IMR-90 (cell line): Measurements from ENCODE around the gene WDR48. TPM values are rescaled to one million over a fixed set of nuclear protein-coding genes. Genes with fewer than 3 reads are reported as not detected.

ENCODE experiments used
- ATAC-seq: fragments of 200-7000 bp; cut with Tn5 transposase; 2 replicates; pipeline ENCODE4 v1.9.1; 2020; ENCODE audit warnings: low read depth, mild to moderate bottlenecking, moderate library complexity
- BruUV-seq: library from RNA; stranded (reverse); fragments of 400-500 nt; replicated peaks from 2 replicates; lab custom pipeline; 2021; lab: Mats Ljungman, UMichigan
- CTCF ChIA-PET: fragments of 300-600 bp; formaldehyde crosslinking; extraction: SDS; loops from one replicate; lab custom pipeline; 2021; ENCODE audit warnings: antibody characterized with exemption; lab: Yijun Ruan, JAX
- POLR2A ChIA-PET: fragments of 300-600 bp; sonication (Branson Sonifier 250); formaldehyde crosslinking; loops from one replicate; lab custom pipeline; 2022; ENCODE audit warnings: antibody characterized with exemption; ENCODE audit not compliant: unreplicated experiment; lab: Charles Lee
- DNase-seq: peaks from one replicate; pipeline ENCODE4 v3.0.0; 2013
- H2AFZ ChIP-seq: replicated peaks from 2 replicates; pipeline ENCODE3; 2013; ENCODE audit warnings: low read length, mild to moderate bottlenecking; ENCODE audit not compliant: poor library complexity
- H2AK5ac ChIP-seq: 2 replicates; pipeline ENCODE4 v1.6.1; 2013; ENCODE audit warnings: low read depth, low read length, inconsistent platforms
- H2AK9ac ChIP-seq: replicated peaks from 2 replicates; pipeline ENCODE3; 2013; ENCODE audit warnings: mild to moderate bottlenecking, low read depth, low read length, moderate library complexity; ENCODE audit not compliant: poor library complexity
- H2BK120ac ChIP-seq: 2 replicates; pipeline ENCODE4 v1.6.1; 2013; ENCODE audit warnings: low read depth, low read length, inconsistent platforms
- H2BK15ac ChIP-seq: 3 replicates; pipeline ENCODE4 v1.6.1; 2013; ENCODE audit warnings: low read depth, low read length, inconsistent platforms
- H2BK20ac ChIP-seq: 2 replicates; pipeline ENCODE4 v1.6.1; 2013; ENCODE audit warnings: low read depth, mild to moderate bottlenecking, inconsistent platforms, low read length, moderate library complexity
- H2BK5ac ChIP-seq: 2 replicates; pipeline ENCODE4 v1.6.1; 2013; ENCODE audit warnings: mild to moderate bottlenecking, low read depth, low read length, inconsistent platforms; ENCODE audit not compliant: poor library complexity, severe bottlenecking
- H3K14ac ChIP-seq: replicated peaks from 2 replicates; pipeline ENCODE4 v1.6.1; 2013; ENCODE audit warnings: low read depth, low read length, inconsistent platforms
- H3K18ac ChIP-seq: 2 replicates; pipeline ENCODE4 v1.6.1; 2013; ENCODE audit warnings: low read depth, low read length, control low read depth
- H3K23ac ChIP-seq: 2 replicates; pipeline ENCODE4 v1.6.1; 2013; ENCODE audit warnings: low read depth, low read length, inconsistent platforms
- H3K27ac ChIP-seq: 2 replicates; pipeline ENCODE4 v1.5.1; 2013; ENCODE audit warnings: mild to moderate bottlenecking, control low read depth, low read length; ENCODE audit not compliant: insufficient read depth
- H3K27me3 ChIP-seq: 2 replicates; pipeline ENCODE4 v1.6.1; 2013; ENCODE audit warnings: low read length; ENCODE audit not compliant: control insufficient read depth, insufficient read depth
- H3K36me3 ChIP-seq: 2 replicates; pipeline ENCODE4 v1.6.1; 2013; ENCODE audit warnings: low read length, mixed read lengths; ENCODE audit not compliant: control insufficient read depth, insufficient read depth
- H3K4ac ChIP-seq: 2 replicates; pipeline ENCODE4 v1.6.1; 2013; ENCODE audit warnings: low read depth, low read length, inconsistent platforms
- H3K4me1 ChIP-seq: 2 replicates; pipeline ENCODE4 v1.6.1; 2013; ENCODE audit warnings: low read length, mixed read lengths; ENCODE audit not compliant: control insufficient read depth, insufficient read depth
- H3K4me2 ChIP-seq: 2 replicates; pipeline ENCODE4 v1.6.1; 2013; ENCODE audit warnings: low read depth, mild to moderate bottlenecking, control low read depth, low read length, moderate library complexity
- H3K4me3 ChIP-seq: 2 replicates; pipeline ENCODE4 v1.5.1; 2013; ENCODE audit warnings: low read depth, mild to moderate bottlenecking, control low read depth, low read length, moderate library complexity; ENCODE audit not compliant: insufficient read depth
- H3K56ac ChIP-seq: 2 replicates; pipeline ENCODE4 v1.6.1; 2013; ENCODE audit warnings: low read length, inconsistent platforms; ENCODE audit not compliant: insufficient read depth; ENCODE audit errors: extremely low read depth
- H3K79me1 ChIP-seq, 2 experiments: 2 replicates each; pipeline ENCODE4 v1.6.1; 2013; ENCODE audit warnings: low read length in 2 of 2, inconsistent platforms in 1 of 2, low read depth in 1 of 2
- H3K9ac ChIP-seq: 2 replicates; pipeline ENCODE4 v1.6.1; 2013; ENCODE audit warnings: low read depth, low read length, control low read depth
- H3K9me1 ChIP-seq: 2 replicates; pipeline ENCODE4 v1.6.1; 2013; ENCODE audit warnings: low read length, inconsistent platforms; ENCODE audit not compliant: insufficient read depth
- H3K9me3 ChIP-seq: 2 replicates; pipeline ENCODE4 v1.6.1; 2013; ENCODE audit warnings: low read length; ENCODE audit not compliant: control insufficient read depth, insufficient read depth
- H4K20me1 ChIP-seq: 2 replicates; pipeline ENCODE4 v1.6.1; 2013; ENCODE audit warnings: low read length, inconsistent platforms; ENCODE audit not compliant: insufficient read depth
- H4K5ac ChIP-seq: 2 replicates; pipeline ENCODE4 v1.6.1; 2013; ENCODE audit warnings: mild to moderate bottlenecking, low read depth, low read length, control low read depth
- H4K8ac ChIP-seq, 2 experiments: 2 replicates each; pipeline ENCODE4 v1.6.1; 2013; ENCODE audit warnings: low read depth in 2 of 2, low read length in 2 of 2, control low read depth in 1 of 2, inconsistent platforms in 1 of 2
- H4K91ac ChIP-seq: 2 replicates; pipeline ENCODE4 v1.6.1; 2013; ENCODE audit warnings: low read depth, low read length, inconsistent platforms; ENCODE audit not compliant: insufficient read depth
- BHLHE40 ChIP-seq: fragments of 150-350 bp; IDR thresholded peaks from 2 replicates; pipeline ENCODE4 v1.6.1; 2016; ENCODE audit warnings: mild to moderate bottlenecking, low read depth, low read length
- CEBPB ChIP-seq: IDR thresholded peaks from 2 replicates; pipeline ENCODE4 v1.6.1; 2012; ENCODE audit warnings: low read depth, low read length, improper control_type of control experiment
- CHD1 ChIP-seq: IDR thresholded peaks from 2 replicates; pipeline ENCODE4 v1.6.1; 2012; ENCODE audit warnings: low read depth, low read length, improper control_type of control experiment
- FOS ChIP-seq: fragments of 150-350 bp; IDR thresholded peaks from 2 replicates; pipeline ENCODE4 v1.6.1; 2016; ENCODE audit warnings: low read depth, low read length
- MAFK ChIP-seq: IDR thresholded peaks from 2 replicates; pipeline ENCODE4 v1.6.1; 2012; ENCODE audit warnings: low read depth, low read length, improper control_type of control experiment
- MAZ ChIP-seq: IDR thresholded peaks from 2 replicates; pipeline ENCODE4 v1.6.1; 2012; ENCODE audit warnings: low read depth, mild to moderate bottlenecking, low read length, improper control_type of control experiment, moderate library complexity, borderline replicate concordance
- MXI1 ChIP-seq: IDR thresholded peaks from 2 replicates; pipeline ENCODE4 v1.6.1; 2012; ENCODE audit warnings: low read depth, mild to moderate bottlenecking, low read length, moderate library complexity, borderline replicate concordance
- NFE2L2 ChIP-seq: fragments of 150-350 bp; IDR thresholded peaks from 2 replicates; pipeline ENCODE4 v1.6.1; 2016; ENCODE audit warnings: low read depth, mild to moderate bottlenecking, low read length
- POLR2A ChIP-seq: IDR thresholded peaks from 2 replicates; pipeline ENCODE4 v1.6.1; 2012; ENCODE audit warnings: mild to moderate bottlenecking, low read depth, low read length
- RAD21 ChIP-seq: IDR thresholded peaks from 2 replicates; pipeline ENCODE4 v1.6.1; 2012; ENCODE audit warnings: low read length, improper control_type of control experiment
- RCOR1 ChIP-seq: IDR thresholded peaks from 2 replicates; pipeline ENCODE4 v1.6.1; 2012; ENCODE audit warnings: mild to moderate bottlenecking, low read length, improper control_type of control experiment; ENCODE audit not compliant: insufficient replicate concordance
- RFX5 ChIP-seq: IDR thresholded peaks from 2 replicates; pipeline ENCODE4 v1.8.0; 2012; ENCODE audit warnings: low read depth, mild to moderate bottlenecking, low read length, moderate library complexity
- SMC3 ChIP-seq: fragments of 150-350 bp; IDR thresholded peaks from 2 replicates; pipeline ENCODE4 v1.6.1; 2016; ENCODE audit warnings: low read depth, mild to moderate bottlenecking, antibody characterized with exemption, low read length, moderate library complexity
- WGBS, 2 experiments: methylation state at CpG; one replicate each; pipeline versions ENCODE4 v1.1.5 to v1.1.7; 2013; ENCODE audit warnings: missing lambda C conversion rate in 2 of 2; ENCODE audit not compliant: insufficient read length in 1 of 2; ENCODE audit errors: extremely low coverage in 2 of 2; 5-methylcytosine and 5-hydroxymethylcytosine counted together
- dilution Hi-C: fragments of 300-500 bp; cut with HindIII; formaldehyde crosslinking; loops from one replicate; pipeline ENCODE4 v1.14.3; 2018; ENCODE audit warnings: low sequenced_read_pairs; ENCODE audit not compliant: unreplicated experiment
- in situ Hi-C: fragments of 300-500 bp; cut with MboI; formaldehyde crosslinking; loops from 3 replicates; pipeline ENCODE4 v1.14.3; 2019; ENCODE audit warnings: low sequenced_read_pairs, inconsistent platforms, mixed read lengths
- intact Hi-C: fragments of 100-400 bp; cut with micrococcal nuclease; formaldehyde crosslinking; loops from 2 replicates; pipeline ENCODE4 v1.10.0; 2022
- polyA plus RNA-seq, 3 experiments: library from polyadenylated mRNA; depleted of rRNA; stranded (reverse); fragments of >200 nt; gene quantifications; 2 replicates each; pipeline ENCODE4 v1.2.3, GENCODE V29; 2012; ENCODE audit warnings: low replicate concordance in 1 of 3
- total RNA-seq: library from RNA; depleted of rRNA; stranded (reverse); fragments of >200 nt; gene quantifications from 2 replicates; pipeline ENCODE4 v1.2.3, GENCODE V29; 2012
- TF ChIP-seq, protein P1 (sequence below): fragments of 150-350 bp; IDR thresholded peaks from 2 replicates; pipeline ENCODE4 v1.6.1; 2017; ENCODE audit warnings: mild to moderate bottlenecking, antibody characterized with exemption, low read length, low read depth
- TF ChIP-seq, protein P2 (sequence below): fragments of 150-350 bp; IDR thresholded peaks from 2 replicates; pipeline ENCODE4 v1.6.1; 2016; ENCODE audit warnings: low read depth, mild to moderate bottlenecking, low read length, moderate library complexity, borderline replicate concordance
- TF ChIP-seq, protein P3 (sequence below): conservative IDR thresholded peaks from 2 replicates; pipeline ENCODE4 v1.5.1; 2012; ENCODE audit warnings: mild to moderate bottlenecking, low read depth, low read length, improper control_type of control experiment

The WDR48 gene
- total and polyA plus RNA-seq, 2 of the 4 experiments (the other 2 are of a cell fraction) = 14.4 to 41.2 TPM

DNA sequence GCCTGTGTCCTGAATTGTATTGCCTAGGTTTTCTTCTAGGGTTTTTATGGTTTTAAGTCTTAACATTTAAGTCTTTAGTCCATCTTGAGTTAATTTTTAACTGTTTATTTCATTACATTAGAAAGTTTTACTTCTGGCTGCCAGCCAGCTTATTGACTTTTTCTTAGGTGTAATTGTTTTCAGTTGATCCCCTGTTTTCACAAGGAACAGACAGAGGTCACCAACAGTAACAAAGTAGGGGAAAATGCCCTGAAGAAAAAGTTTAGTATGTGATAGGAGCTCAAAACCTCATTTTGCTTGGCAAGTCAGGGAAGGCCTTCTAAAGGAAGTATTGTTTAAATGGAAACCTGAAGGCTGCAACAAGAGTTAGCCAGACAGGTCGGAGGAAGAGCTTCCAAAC lies 10.4 kb downstream of the WDR48 start:
- Histone ChIP-seq H3K4me3 (no peak overlapping the region), H3K18ac (no peak overlapping the region), H3K14ac (no peak overlapping the region), H2AK9ac (no peak overlapping the region), H2AK5ac (no peak overlapping the region), H3K27ac (no peak overlapping the region), H3K79me1 (peaks cover 28 to 29% of the 10 kb centered on the region in 2 experiments), H2BK15ac (no peak overlapping the region), H3K56ac (no peak overlapping the region), H3K27me3 (no peaks in the 10 kb centered on the region), H3K4ac (no peak overlapping the region), H2BK5ac (no peak overlapping the region), H3K4me2 (no peak overlapping the region), H3K4me1 (peaks cover 2% of the 10 kb centered on the region; the same call in 1 of the 2 replicates), H2BK20ac (no peak overlapping the region), H3K36me3 (peaks cover 4% of the 10 kb centered on the region; the same call in 1 of the 2 replicates), H4K20me1 (peaks cover 4% of the 10 kb centered on the region; the same call in 1 of the 2 replicates), H2BK120ac (no peak overlapping the region), H3K9me3 (no peaks in the 10 kb centered on the region), H3K23ac (no peak overlapping the region), H2AFZ (no peak overlapping the region), H3K9ac (no peak overlapping the region), H4K91ac (no peak overlapping the region), H3K9me1 (peaks cover 2% of the 10 kb centered on the region; the same call in 1 of the 2 replicates), H4K5ac (no peak overlapping the region), H4K8ac (no peak overlapping the region)
- no peak for ATAC-seq
- intact Hi-C loops = no loop called here
- WGBS, 2 experiments = 100% methylated on average over 1 of the region's 1 CpG; no CpG with 5 or more reads in 1 of the 2 experiments
- dilution Hi-C loops = no loop called here
- DNase-seq = no peak
- ChIA-PET CTCF (no interaction called here), POLR2A (no interaction called here)
- BruUV-seq = no TSS peak
- TF ChIP-seq SMC3 = no peak
- TF ChIP-seq CHD1 = no peak
- no peak for TF ChIP-seq RCOR1
- TF ChIP-seq, protein P1, sequence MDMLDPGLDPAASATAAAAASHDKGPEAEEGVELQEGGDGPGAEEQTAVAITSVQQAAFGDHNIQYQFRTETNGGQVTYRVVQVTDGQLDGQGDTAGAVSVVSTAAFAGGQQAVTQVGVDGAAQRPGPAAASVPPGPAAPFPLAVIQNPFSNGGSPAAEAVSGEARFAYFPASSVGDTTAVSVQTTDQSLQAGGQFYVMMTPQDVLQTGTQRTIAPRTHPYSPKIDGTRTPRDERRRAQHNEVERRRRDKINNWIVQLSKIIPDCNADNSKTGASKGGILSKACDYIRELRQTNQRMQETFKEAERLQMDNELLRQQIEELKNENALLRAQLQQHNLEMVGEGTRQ = no peak
- TF ChIP-seq NFE2L2 = no peak
- TF ChIP-seq MAZ = no peak
- TF ChIP-seq RAD21 = no peak
- TF ChIP-seq, protein P2, sequence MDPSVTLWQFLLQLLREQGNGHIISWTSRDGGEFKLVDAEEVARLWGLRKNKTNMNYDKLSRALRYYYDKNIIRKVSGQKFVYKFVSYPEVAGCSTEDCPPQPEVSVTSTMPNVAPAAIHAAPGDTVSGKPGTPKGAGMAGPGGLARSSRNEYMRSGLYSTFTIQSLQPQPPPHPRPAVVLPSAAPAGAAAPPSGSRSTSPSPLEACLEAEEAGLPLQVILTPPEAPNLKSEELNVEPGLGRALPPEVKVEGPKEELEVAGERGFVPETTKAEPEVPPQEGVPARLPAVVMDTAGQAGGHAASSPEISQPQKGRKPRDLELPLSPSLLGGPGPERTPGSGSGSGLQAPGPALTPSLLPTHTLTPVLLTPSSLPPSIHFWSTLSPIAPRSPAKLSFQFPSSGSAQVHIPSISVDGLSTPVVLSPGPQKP = no peak
- no peak for TF ChIP-seq POLR2A
- no peak for TF ChIP-seq FOS
- no peak for TF ChIP-seq BHLHE40
- no peak for TF ChIP-seq CEBPB
- TF ChIP-seq MXI1 = no peak
- TF ChIP-seq, protein P3, sequence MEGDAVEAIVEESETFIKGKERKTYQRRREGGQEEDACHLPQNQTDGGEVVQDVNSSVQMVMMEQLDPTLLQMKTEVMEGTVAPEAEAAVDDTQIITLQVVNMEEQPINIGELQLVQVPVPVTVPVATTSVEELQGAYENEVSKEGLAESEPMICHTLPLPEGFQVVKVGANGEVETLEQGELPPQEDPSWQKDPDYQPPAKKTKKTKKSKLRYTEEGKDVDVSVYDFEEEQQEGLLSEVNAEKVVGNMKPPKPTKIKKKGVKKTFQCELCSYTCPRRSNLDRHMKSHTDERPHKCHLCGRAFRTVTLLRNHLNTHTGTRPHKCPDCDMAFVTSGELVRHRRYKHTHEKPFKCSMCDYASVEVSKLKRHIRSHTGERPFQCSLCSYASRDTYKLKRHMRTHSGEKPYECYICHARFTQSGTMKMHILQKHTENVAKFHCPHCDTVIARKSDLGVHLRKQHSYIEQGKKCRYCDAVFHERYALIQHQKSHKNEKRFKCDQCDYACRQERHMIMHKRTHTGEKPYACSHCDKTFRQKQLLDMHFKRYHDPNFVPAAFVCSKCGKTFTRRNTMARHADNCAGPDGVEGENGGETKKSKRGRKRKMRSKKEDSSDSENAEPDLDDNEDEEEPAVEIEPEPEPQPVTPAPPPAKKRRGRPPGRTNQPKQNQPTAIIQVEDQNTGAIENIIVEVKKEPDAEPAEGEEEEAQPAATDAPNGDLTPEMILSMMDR = no peak
- TF ChIP-seq RFX5 = no peak
- no peak for TF ChIP-seq MAFK
- in situ Hi-C loops = no loop called here
